ENCODE results near the gene TP53BP1.

The TP53BP1 gene

GRCh38 chr15:43518197-43518761 is 25.3 kb upstream of the TP53BP1 start:
- Histone ChIP-seq H3K4me1 (ENCODE audit: low read length) (no peaks in the 10 kb centered on the region), H3K9me3 (replicated peaks; ENCODE audit: insufficient read depth, low read length) (no peaks in the 10 kb centered on the region), H3K4me3 (ENCODE audit: low read length) (no peak overlapping the region), H2AFZ (ENCODE audit: low read length) (no peak overlapping the region), H3K27me3 (replicated peaks; ENCODE audit: insufficient read depth, low read length) (peaks cover 4% of the 10 kb centered on the region; the same call in 1 of the 2 replicates), H3K36me3 (replicated peaks; ENCODE audit: insufficient read depth, low read length) (no peaks in the 10 kb centered on the region), H4K20me1 (ENCODE audit: insufficient read depth, low read length) (no peaks in the 10 kb centered on the region), H3K79me2 (ENCODE audit: low read length) (no peaks in the 10 kb centered on the region), H3K9me2 (replicated peaks; ENCODE audit: insufficient read depth, low read length) (no peaks in the 10 kb centered on the region), H3K9ac (ENCODE audit: low read length) (no peak overlapping the region), H3K27ac (ENCODE audit: low read length) (no peak overlapping the region), H3F3A (ENCODE audit: insufficient read depth, low read length) (no peaks in the 10 kb centered on the region), H3K4me2 (ENCODE audit: low read depth, low read length) (no peak overlapping the region)
- no peak for DNase-seq
- TF ChIP-seq EZH2 (optimal IDR thresholded peaks at IDR 0.05; ENCODE audit: low read depth, low read length), result no peak
- TF ChIP-seq CTCF (IDR thresholded peaks at IDR 0.05; ENCODE audit: low read length), result no peak
- TF ChIP-seq EZH2phosphoT487 (IDR thresholded peaks at IDR 0.05; ENCODE audit: low read length), result no peak

GRCh38 chr15:43517354-43518196 is 24.6 kb upstream of the TP53BP1 start, which contains the start of gene MAP1A:
MAP1A (plus strand) TSS chr15:43517608; CDS start chr15:43521474, 3,866 bp downstream.
- Histone ChIP-seq H3K4me3 (ENCODE audit: low read length) (no peak within 1 kb of the TSS), H3K4me1 (ENCODE audit: low read length) (no peaks in the 10 kb centered on the region), H3F3A (ENCODE audit: insufficient read depth, low read length) (no peaks in the 10 kb centered on the region), H3K36me3 (replicated peaks; ENCODE audit: insufficient read depth, low read length) (no peaks in the 10 kb centered on the region), H3K9ac (ENCODE audit: low read length) (no peak within 1 kb of the TSS), H3K79me2 (ENCODE audit: low read length) (no peaks in the 10 kb centered on the region), H3K9me2 (replicated peaks; ENCODE audit: insufficient read depth, low read length) (no peaks in the 10 kb centered on the region), H3K27ac (ENCODE audit: low read length) (no peak within 1 kb of the TSS), H3K9me3 (replicated peaks; ENCODE audit: insufficient read depth, low read length) (no peaks in the 10 kb centered on the region), H4K20me1 (ENCODE audit: insufficient read depth, low read length) (no peaks in the 10 kb centered on the region), H3K27me3 (replicated peaks; ENCODE audit: insufficient read depth, low read length) (peaks cover 4% of the 10 kb centered on the region; the same call in 1 of the 2 replicates), H2AFZ (ENCODE audit: low read length) (no peak within 1 kb of the TSS), H3K4me2 (ENCODE audit: low read depth, low read length) (no peak within 1 kb of the TSS)
- no peak for DNase-seq
- TF ChIP-seq EZH2phosphoT487 (IDR thresholded peaks at IDR 0.05; ENCODE audit: low read length), result no peak

GRCh38 chr15:43516801-43517353 is 23.9 kb upstream of the TP53BP1 start:
- no peak overlapping the region for H3K27ac ChIP-seq (ENCODE audit: low read length)
- no peaks in the 10 kb centered on the region for H3K36me3 ChIP-seq (replicated peaks; ENCODE audit: insufficient read depth, low read length)
- no peak for DNase-seq
- H3K79me2 ChIP-seq (ENCODE audit: low read length), result no peaks in the 10 kb centered on the region
- no peaks in the 10 kb centered on the region for H3K9me3 ChIP-seq (replicated peaks; ENCODE audit: insufficient read depth, low read length)
- H3K4me2 ChIP-seq (ENCODE audit: low read depth, low read length), result no peak overlapping the region
- H3K9me2 ChIP-seq (replicated peaks; ENCODE audit: insufficient read depth, low read length), result no peaks in the 10 kb centered on the region
- no peaks in the 10 kb centered on the region for H4K20me1 ChIP-seq (ENCODE audit: insufficient read depth, low read length)
- H3K4me3 ChIP-seq (ENCODE audit: low read length), result no peak overlapping the region
- H3K4me1 ChIP-seq (ENCODE audit: low read length), result no peaks in the 10 kb centered on the region
- TF ChIP-seq EZH2phosphoT487 (IDR thresholded peaks at IDR 0.05; ENCODE audit: low read length) (no peak), EZH2 (optimal IDR thresholded peaks at IDR 0.05; ENCODE audit: low read depth, low read length) (no peak), CTCF (IDR thresholded peaks at IDR 0.05; ENCODE audit: low read length) (no peak)
- no peaks in the 10 kb centered on the region for H3F3A ChIP-seq (ENCODE audit: insufficient read depth, low read length)
- H3K27me3 ChIP-seq (replicated peaks; ENCODE audit: insufficient read depth, low read length), result peaks cover 10% of the 10 kb centered on the region
- no peak overlapping the region for H2AFZ ChIP-seq (ENCODE audit: low read length)
- no peak overlapping the region for H3K9ac ChIP-seq (ENCODE audit: low read length)
